Ishikawa (cell line): ENCODE results near the gene SLC4A1AP.

Experiments used
- CEBPB ChIP-seq: IDR thresholded peaks from 2 replicates; pipeline ENCODE4 v1.6.1; 2012
- CREB1 ChIP-seq: IDR thresholded peaks from 2 replicates; pipeline ENCODE4 v1.6.1; 2012; ENCODE audit warnings: low read depth
- FOXM1 ChIP-seq: IDR thresholded peaks from 2 replicates; pipeline ENCODE4 v1.6.1; 2012; ENCODE audit warnings: low read depth, borderline replicate concordance
- NFIC ChIP-seq: IDR thresholded peaks from 2 replicates; pipeline ENCODE4 v1.6.1; 2012
- RAD21 ChIP-seq: IDR thresholded peaks from 2 replicates; pipeline ENCODE4 v1.6.1; 2012; ENCODE audit warnings: low read depth
- TAF1 ChIP-seq: IDR thresholded peaks from 2 replicates; pipeline ENCODE4 v1.6.1; 2012; ENCODE audit warnings: low read depth, mild to moderate bottlenecking
- YY1 ChIP-seq: IDR thresholded peaks from 2 replicates; pipeline ENCODE4 v1.6.1; 2012; ENCODE audit warnings: low read depth
- TF ChIP-seq, protein P1 (sequence below): IDR thresholded peaks from 2 replicates; pipeline ENCODE4 v1.6.1; 2012
- TF ChIP-seq, protein P2 (sequence below): IDR thresholded peaks from 2 replicates; pipeline ENCODE4 v1.6.1; 2012

DNA sequence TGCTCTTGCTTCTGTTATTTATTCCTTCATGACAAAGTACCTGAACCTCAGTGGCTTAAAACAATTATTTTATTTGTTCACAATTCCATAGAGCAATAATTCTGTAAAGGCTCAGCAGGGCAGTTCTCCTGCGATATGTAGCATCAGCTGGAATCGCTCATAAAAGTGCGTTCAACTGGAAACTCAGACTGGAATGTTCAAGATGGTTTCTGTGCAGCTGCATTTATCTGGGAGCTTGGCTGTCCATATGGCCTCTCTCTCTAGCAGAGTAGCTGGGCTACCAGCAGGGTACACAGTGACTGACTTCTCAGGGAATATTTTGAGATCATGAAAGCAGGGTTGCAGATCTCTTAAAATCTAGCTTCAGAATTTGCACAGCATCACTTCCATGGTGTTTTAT is 48.4 kb upstream of the SLC4A1AP start:
- TF ChIP-seq TAF1 (no peak), CREB1 (no peak), NFIC (no peak), RAD21 (no peak), YY1 (no peak), CEBPB (no peak), FOXM1 (no peak)
- TF ChIP-seq, protein P1, sequence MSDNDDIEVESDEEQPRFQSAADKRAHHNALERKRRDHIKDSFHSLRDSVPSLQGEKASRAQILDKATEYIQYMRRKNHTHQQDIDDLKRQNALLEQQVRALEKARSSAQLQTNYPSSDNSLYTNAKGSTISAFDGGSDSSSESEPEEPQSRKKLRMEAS, result no peak
- TF ChIP-seq, protein P2, sequence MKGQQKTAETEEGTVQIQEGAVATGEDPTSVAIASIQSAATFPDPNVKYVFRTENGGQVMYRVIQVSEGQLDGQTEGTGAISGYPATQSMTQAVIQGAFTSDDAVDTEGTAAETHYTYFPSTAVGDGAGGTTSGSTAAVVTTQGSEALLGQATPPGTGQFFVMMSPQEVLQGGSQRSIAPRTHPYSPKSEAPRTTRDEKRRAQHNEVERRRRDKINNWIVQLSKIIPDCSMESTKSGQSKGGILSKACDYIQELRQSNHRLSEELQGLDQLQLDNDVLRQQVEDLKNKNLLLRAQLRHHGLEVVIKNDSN, result no peak
